Measurements from ENCODE around the gene IWS1.

The IWS1 gene

DNA sequence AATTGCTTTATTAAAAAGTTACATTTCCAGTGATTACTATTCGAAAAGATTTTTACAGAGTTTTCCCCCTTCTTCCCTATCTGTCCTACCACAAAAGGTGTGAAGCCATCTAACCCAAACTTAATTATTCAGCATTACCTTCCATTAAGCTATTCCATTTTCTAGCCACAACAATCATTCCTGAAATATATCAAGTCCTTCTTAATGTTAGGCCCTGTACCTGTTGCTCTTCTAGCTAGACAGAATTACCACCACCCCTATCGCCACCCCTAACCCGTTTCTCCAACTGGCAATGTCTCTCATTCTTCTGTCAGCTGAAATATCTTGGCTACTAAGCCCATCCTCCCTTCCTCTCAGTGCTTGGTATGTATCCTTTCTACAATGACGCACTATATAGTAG, 13.9 kb downstream of the IWS1 start:
- no peaks in the 10 kb centered on the region for H3K9me3 ChIP-seq (ENCODE audit: control insufficient read depth, insufficient read depth, low read depth, low read length)
- no peak overlapping the region for H3K9ac ChIP-seq (ENCODE audit: low read length)
- H3K4me1 ChIP-seq (ENCODE audit: control insufficient read depth, insufficient read depth, low read length), result peaks cover 34% of the 10 kb centered on the region
- H3K27me3 ChIP-seq (ENCODE audit: control insufficient read depth, insufficient read depth, low read length), result no peaks in the 10 kb centered on the region
- H3K36me3 ChIP-seq (ENCODE audit: control insufficient read depth, insufficient read depth, low read length), result peaks cover 48% of the 10 kb centered on the region
- H3K4me3 ChIP-seq (ENCODE audit: low read depth, low read length), result no peak overlapping the region
- H3K27ac ChIP-seq (ENCODE audit: low read depth, low read length), result no peak overlapping the region

DNA sequence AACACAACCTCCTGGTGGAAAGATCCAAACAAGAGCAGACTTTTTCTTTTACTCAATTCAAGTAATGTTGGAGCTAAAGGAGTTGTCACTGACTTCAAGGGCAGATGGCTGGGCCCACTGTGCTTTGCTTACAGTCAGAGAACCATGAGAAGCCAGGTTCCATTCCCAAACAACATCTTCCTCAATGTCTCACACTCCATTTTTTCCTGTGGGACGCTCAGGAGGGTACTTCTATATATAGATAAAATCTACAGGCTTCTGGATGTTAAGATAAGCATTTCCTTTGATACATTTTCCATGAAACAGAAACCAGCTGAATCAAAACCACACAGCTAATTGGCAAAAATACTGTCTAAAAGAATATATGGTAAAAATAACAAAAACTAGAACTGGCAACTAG, 14.4 kb downstream of the IWS1 start:
- H3K36me3 ChIP-seq (ENCODE audit: control insufficient read depth, insufficient read depth, low read length), result peaks cover 43% of the 10 kb centered on the region
- H3K4me1 ChIP-seq (ENCODE audit: control insufficient read depth, insufficient read depth, low read length), result peaks cover 34% of the 10 kb centered on the region
- H3K4me3 ChIP-seq (ENCODE audit: low read depth, low read length), result no peak overlapping the region
- H3K9me3 ChIP-seq (ENCODE audit: control insufficient read depth, insufficient read depth, low read depth, low read length), result no peaks in the 10 kb centered on the region
- H3K27ac ChIP-seq (ENCODE audit: low read depth, low read length), result no peak overlapping the region
- no peak overlapping the region for H3K9ac ChIP-seq (ENCODE audit: low read length)
- no peaks in the 10 kb centered on the region for H3K27me3 ChIP-seq (ENCODE audit: control insufficient read depth, insufficient read depth, low read length)

DNA sequence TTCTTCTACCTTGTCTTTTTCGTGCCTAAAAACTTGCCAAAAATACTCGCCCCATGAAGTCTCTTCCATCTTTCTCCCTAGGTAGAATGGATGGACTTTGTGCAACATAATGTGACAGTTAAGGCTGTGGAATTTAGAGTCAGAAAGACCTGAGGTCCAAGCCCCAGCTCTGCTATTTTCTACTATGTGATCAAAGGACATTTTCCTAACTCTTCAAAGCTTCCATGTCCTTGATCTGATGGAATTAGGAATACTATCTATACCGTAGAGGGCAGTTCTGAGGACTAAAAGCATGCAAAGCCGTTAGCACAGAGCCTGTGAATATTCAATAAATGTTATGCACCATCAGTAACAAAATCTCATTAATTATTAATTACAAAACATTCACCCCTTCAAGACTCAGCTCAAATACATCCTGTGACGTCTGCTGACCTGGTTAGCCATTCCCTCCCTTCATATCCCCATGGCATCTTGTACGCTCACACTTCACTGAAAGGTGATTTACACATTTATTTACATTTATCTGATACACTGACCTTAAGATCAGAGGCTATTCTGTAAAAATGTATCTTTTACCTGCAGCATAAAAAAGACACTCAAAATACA, 15.1 kb downstream of the IWS1 start:
- peaks cover 36% of the 10 kb centered on the region for H3K36me3 ChIP-seq (ENCODE audit: control insufficient read depth, insufficient read depth, low read length)
- no peaks in the 10 kb centered on the region for H3K9me3 ChIP-seq (ENCODE audit: control insufficient read depth, insufficient read depth, low read depth, low read length)
- H3K4me3 ChIP-seq (ENCODE audit: low read depth, low read length), result no peak overlapping the region
- H3K4me1 ChIP-seq (ENCODE audit: control insufficient read depth, insufficient read depth, low read length), result peaks cover 30% of the 10 kb centered on the region
- no peak overlapping the region for H3K27ac ChIP-seq (ENCODE audit: low read depth, low read length)
- no peaks in the 10 kb centered on the region for H3K27me3 ChIP-seq (ENCODE audit: control insufficient read depth, insufficient read depth, low read length)
- no peak overlapping the region for H3K9ac ChIP-seq (ENCODE audit: low read length)

DNA sequence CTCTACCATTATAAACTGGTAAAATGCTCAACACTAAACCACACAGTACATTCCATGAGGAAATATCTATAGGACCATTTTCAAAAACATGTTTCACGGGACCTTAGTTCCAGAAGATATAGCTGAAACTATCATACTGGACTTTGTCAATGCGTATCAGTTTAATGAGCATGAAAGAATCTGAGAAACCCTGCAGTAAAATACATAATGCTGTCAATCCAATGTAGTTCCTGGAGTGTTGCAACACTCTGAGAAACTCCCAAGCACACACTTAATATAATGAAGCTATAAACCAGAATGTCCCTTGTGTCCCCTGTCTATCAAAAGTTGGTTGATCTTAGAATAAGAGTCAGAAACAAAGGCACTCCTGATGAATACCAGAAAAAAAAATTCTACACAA, 16.2 kb downstream of the IWS1 start:
- H3K27ac ChIP-seq (ENCODE audit: low read depth, low read length), result no peak overlapping the region
- H3K9ac ChIP-seq (ENCODE audit: low read length), result no peak overlapping the region
- no peaks in the 10 kb centered on the region for H3K27me3 ChIP-seq (ENCODE audit: control insufficient read depth, insufficient read depth, low read length)
- H3K4me1 ChIP-seq (ENCODE audit: control insufficient read depth, insufficient read depth, low read length), result peaks cover 19% of the 10 kb centered on the region
- H3K4me3 ChIP-seq (ENCODE audit: low read depth, low read length), result no peak overlapping the region
- H3K36me3 ChIP-seq (ENCODE audit: control insufficient read depth, insufficient read depth, low read length), result peaks cover 37% of the 10 kb centered on the region
- no peaks in the 10 kb centered on the region for H3K9me3 ChIP-seq (ENCODE audit: control insufficient read depth, insufficient read depth, low read depth, low read length)

DNA sequence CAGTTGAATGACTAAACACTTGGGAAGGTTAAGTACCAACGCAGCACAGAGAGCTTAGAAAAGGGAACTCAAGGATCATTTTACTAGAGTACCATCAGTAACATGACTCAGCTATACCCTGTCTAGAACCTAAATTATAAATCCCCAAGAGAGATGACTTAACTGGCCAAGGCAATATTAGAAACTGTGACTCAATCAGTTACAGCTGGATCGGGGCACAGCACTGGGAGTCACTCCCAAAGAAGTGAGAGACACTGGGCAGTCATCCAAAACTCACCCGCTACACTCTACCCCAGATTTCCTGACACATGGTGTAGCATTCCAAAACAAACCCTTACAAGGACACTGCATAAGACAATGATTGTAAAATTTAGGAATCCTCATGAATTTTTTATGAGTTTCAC, 17.7 kb downstream of the IWS1 start:
- Histone ChIP-seq H3K36me3 (ENCODE audit: control insufficient read depth, insufficient read depth, low read length) (peaks cover 40% of the 10 kb centered on the region), H3K27me3 (ENCODE audit: control insufficient read depth, insufficient read depth, low read length) (no peaks in the 10 kb centered on the region), H3K27ac (ENCODE audit: low read depth, low read length) (no peak overlapping the region), H3K9me3 (ENCODE audit: control insufficient read depth, insufficient read depth, low read depth, low read length) (no peaks in the 10 kb centered on the region), H3K9ac (ENCODE audit: low read length) (no peak overlapping the region), H3K4me1 (ENCODE audit: control insufficient read depth, insufficient read depth, low read length) (0 out of 2 replicates have a peak, but pooled peaks cover 5% of the 10 kb centered on the region), H3K4me3 (ENCODE audit: low read depth, low read length) (no peak overlapping the region)

DNA sequence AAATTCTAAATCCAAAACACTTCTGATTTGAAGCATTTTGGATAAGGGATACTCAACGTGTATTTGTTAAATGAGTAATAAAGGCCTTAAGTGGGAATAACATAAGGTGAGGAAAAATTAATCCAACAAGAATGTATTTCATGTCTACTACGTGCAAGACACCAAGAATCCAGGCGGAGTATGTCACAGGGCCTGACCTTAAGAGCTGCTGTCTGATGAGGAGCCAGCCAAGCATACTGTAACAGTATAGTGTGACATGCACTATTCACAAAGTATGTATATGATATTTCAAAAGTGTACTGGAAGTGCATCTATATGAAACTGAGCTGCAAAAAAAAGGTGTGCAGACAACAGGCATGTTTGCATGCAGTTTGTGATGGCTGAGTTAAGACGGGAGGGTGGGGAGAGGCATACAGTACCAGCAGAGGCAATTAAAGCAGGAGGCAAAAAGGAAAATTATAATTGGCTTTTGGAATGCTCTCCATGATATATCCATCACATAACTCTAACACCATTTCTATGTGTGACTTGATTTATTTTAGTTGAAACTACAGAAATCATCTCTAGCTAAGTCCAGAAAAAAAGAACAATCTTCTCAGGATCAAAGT, 18.2 kb downstream of the IWS1 start:
- H3K27me3 ChIP-seq (ENCODE audit: control insufficient read depth, insufficient read depth, low read length), result no peaks in the 10 kb centered on the region
- no peaks in the 10 kb centered on the region for H3K9me3 ChIP-seq (ENCODE audit: control insufficient read depth, insufficient read depth, low read depth, low read length)
- no peak overlapping the region for H3K4me3 ChIP-seq (ENCODE audit: low read depth, low read length)
- H3K27ac ChIP-seq (ENCODE audit: low read depth, low read length), result no peak overlapping the region
- H3K4me1 ChIP-seq (ENCODE audit: control insufficient read depth, insufficient read depth, low read length), result 0 out of 2 replicates have a peak, but pooled peaks cover 4% of the 10 kb centered on the region
- peaks cover 45% of the 10 kb centered on the region for H3K36me3 ChIP-seq (ENCODE audit: control insufficient read depth, insufficient read depth, low read length)
- no peak overlapping the region for H3K9ac ChIP-seq (ENCODE audit: low read length)

DNA sequence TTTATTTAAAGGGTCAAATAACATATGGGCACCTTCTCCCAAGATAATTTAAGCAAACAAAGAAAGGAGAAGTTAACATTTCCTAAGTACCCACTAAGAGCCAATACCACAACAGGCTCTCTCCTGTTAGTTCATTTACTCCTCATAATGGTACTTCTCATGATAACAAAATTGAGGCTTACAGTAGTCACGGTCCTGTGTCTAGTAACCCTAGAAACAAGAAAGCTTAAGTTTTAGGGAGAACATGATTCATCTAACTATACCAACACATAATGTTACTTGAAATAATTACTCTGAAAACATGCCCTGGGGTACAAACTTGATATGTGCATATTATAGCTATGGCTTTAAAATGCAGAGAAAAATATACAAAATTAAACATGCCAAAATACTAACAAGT, 19.8 kb downstream of the IWS1 start:
- H3K4me3 ChIP-seq (ENCODE audit: low read depth, low read length), result no peak overlapping the region
- H3K27ac ChIP-seq (ENCODE audit: low read depth, low read length), result no peak overlapping the region
- no peaks in the 10 kb centered on the region for H3K4me1 ChIP-seq (ENCODE audit: control insufficient read depth, insufficient read depth, low read length)
- H3K9me3 ChIP-seq (ENCODE audit: control insufficient read depth, insufficient read depth, low read depth, low read length), result no peaks in the 10 kb centered on the region
- H3K36me3 ChIP-seq (ENCODE audit: control insufficient read depth, insufficient read depth, low read length), result peaks cover 56% of the 10 kb centered on the region
- no peak overlapping the region for H3K9ac ChIP-seq (ENCODE audit: low read length)
- no peaks in the 10 kb centered on the region for H3K27me3 ChIP-seq (ENCODE audit: control insufficient read depth, insufficient read depth, low read length)

DNA sequence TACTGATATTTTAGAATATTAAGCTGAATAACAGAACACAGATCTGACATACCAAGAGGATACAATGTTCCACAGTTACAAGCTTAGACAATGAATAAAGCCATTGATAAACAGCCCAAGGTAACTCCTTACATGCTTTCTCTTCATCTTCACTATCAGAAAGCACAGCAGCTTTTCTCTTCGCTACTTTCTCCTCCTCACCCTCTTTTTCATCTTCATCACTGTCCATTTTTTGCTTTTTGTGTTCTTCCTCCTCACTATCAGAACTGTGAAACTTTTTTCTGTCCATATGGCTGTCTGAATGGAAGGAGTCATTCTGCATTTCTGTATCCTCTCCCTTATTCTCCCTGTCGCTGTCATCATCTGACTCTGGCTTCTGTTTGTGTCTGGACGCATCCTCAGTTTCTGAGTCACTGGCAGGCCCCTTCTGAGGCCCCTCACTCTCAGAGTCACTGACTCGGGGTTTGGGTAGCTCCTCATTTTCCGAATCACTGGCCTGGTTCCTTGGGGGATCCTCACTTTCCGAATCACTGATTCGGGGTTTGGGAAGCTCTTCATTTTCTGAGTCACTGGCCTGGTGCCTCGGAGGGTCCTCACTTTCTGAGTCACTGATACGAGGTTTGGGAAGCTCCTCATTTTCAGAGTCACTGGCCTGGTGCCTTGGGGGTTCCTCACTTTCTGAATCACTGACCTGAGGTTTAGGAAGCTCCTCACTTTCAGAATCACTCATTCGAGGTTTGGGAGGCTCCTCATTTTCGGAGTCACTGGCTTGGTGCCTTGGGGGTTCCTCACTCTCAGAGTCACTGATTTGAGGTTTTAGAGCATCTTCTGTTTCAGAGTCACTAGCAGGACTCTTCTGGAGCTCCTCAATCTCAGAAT, 21.5 kb downstream of the IWS1 start:
- H3K36me3 ChIP-seq (ENCODE audit: control insufficient read depth, insufficient read depth, low read length), result peaks cover 66% of the 10 kb centered on the region
- H3K9me3 ChIP-seq (ENCODE audit: control insufficient read depth, insufficient read depth, low read depth, low read length), result no peaks in the 10 kb centered on the region
- no peak overlapping the region for H3K4me3 ChIP-seq (ENCODE audit: low read depth, low read length)
- H3K4me1 ChIP-seq (ENCODE audit: control insufficient read depth, insufficient read depth, low read length), result no peaks in the 10 kb centered on the region
- no peak overlapping the region for H3K9ac ChIP-seq (ENCODE audit: low read length)
- no peaks in the 10 kb centered on the region for H3K27me3 ChIP-seq (ENCODE audit: control insufficient read depth, insufficient read depth, low read length)
- no peak overlapping the region for H3K27ac ChIP-seq (ENCODE audit: low read depth, low read length)

DNA sequence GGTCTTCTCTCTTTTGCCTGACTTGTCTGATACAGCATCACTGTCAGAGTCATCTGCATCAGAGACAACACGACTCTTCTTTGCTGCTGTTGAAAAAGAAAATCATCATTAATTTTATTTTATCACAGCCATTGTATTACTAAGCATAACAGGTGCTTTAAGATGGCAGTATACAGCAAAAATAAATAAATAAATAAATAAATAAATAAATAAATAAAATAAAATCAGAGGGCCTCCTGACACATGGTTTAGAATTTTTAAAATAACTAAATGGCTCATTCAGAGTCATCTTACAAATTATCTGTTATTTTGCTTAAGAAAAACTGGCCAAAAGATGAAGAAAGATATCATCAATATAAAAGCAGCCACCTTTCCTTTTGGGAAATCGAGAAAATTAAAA, 22.8 kb downstream of the IWS1 start:
- no peak overlapping the region for H3K4me3 ChIP-seq (ENCODE audit: low read depth, low read length)
- no peaks in the 10 kb centered on the region for H3K9me3 ChIP-seq (ENCODE audit: control insufficient read depth, insufficient read depth, low read depth, low read length)
- no peak overlapping the region for H3K9ac ChIP-seq (ENCODE audit: low read length)
- peaks cover 78% of the 10 kb centered on the region for H3K36me3 ChIP-seq (ENCODE audit: control insufficient read depth, insufficient read depth, low read length)
- H3K4me1 ChIP-seq (ENCODE audit: control insufficient read depth, insufficient read depth, low read length), result no peaks in the 10 kb centered on the region
- no peaks in the 10 kb centered on the region for H3K27me3 ChIP-seq (ENCODE audit: control insufficient read depth, insufficient read depth, low read length)
- no peak overlapping the region for H3K27ac ChIP-seq (ENCODE audit: low read depth, low read length)

DNA sequence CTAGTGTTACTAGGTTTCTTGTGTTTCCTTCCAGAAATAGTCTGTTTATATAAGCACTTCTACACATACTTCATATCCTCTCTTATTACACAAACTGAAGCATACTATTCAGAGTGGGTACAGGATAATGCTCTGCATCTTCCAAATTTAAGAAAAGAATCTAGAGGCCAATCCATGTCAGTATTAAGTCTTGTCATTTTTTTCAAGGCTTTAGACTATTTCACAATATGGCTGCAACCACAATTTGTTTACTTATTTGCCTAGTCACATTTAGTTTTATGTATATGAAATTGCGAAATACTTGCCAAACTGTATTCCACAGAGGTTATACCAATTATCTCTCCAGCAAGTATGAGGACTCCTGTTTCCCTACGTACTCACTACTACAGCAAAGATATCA, 27.9 kb downstream of the IWS1 start:
- no peaks in the 10 kb centered on the region for H3K9me3 ChIP-seq (ENCODE audit: control insufficient read depth, insufficient read depth, low read depth, low read length)
- H3K36me3 ChIP-seq (ENCODE audit: control insufficient read depth, insufficient read depth, low read length), result peaks cover 99% of the 10 kb centered on the region
- H3K27me3 ChIP-seq (ENCODE audit: control insufficient read depth, insufficient read depth, low read length), result no peaks in the 10 kb centered on the region
- no peak overlapping the region for H3K4me3 ChIP-seq (ENCODE audit: low read depth, low read length)
- no peak overlapping the region for H3K9ac ChIP-seq (ENCODE audit: low read length)
- H3K4me1 ChIP-seq (ENCODE audit: control insufficient read depth, insufficient read depth, low read length), result no peaks in the 10 kb centered on the region
- H3K27ac ChIP-seq (ENCODE audit: low read depth, low read length), result no peak overlapping the region

DNA sequence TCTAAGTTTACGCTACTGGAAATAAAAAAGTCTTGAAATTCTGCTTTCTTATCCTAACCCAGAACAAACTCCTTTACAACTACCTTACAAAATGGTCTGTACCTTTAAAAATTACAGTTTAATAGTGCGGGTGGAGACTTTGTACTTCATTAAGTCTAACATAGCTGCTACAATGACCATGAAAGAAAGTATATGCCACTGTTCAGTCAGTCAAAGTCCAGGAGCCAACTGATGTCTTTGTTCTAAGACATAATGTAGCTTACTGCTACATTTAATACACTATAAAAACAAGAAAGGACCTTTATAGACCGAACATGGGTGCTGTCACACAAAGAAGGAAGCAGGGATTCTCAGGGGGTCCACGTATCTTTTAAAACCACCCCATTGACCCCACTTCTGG, 36.0 kb downstream of the IWS1 start:
- Histone ChIP-seq H3K9ac (ENCODE audit: low read length) (no peak overlapping the region), H3K27me3 (ENCODE audit: control insufficient read depth, insufficient read depth, low read length) (no peaks in the 10 kb centered on the region), H3K27ac (ENCODE audit: low read depth, low read length) (no peak overlapping the region), H3K36me3 (ENCODE audit: control insufficient read depth, insufficient read depth, low read length) (peaks cover 98% of the 10 kb centered on the region), H3K4me3 (ENCODE audit: low read depth, low read length) (no peak overlapping the region), H3K4me1 (ENCODE audit: control insufficient read depth, insufficient read depth, low read length) (no peaks in the 10 kb centered on the region), H3K9me3 (ENCODE audit: control insufficient read depth, insufficient read depth, low read depth, low read length) (no peaks in the 10 kb centered on the region)
